Mesothelial cell of epicardium (in vitro differentiated cells): ENCODE data around the gene MUC20. TPM values are rescaled to one million over a fixed set of nuclear protein-coding genes. Genes with fewer than 3 reads are reported as not detected.

Experiments
- DNase-seq, 2 experiments: peaks; one replicate each; pipeline ENCODE4 v3.0.0; 2021; ENCODE audit warnings: low spot score in 2 of 2; ENCODE audit not compliant: unreplicated experiment in 2 of 2
- H3K27ac Mint-ChIP-seq: 2 replicates; pipeline ENCODE4 v1.8.0; 2021; ENCODE audit warnings: mixed read lengths
- H3K27me3 Mint-ChIP-seq: 2 replicates; pipeline ENCODE4 v1.8.0; 2021; ENCODE audit warnings: low read depth, mixed read lengths
- H3K36me3 Mint-ChIP-seq: 2 replicates; pipeline ENCODE4 v1.8.0; 2021; ENCODE audit warnings: mixed read lengths
- H3K4me1 Mint-ChIP-seq: 2 replicates; pipeline ENCODE4 v1.8.0; 2021; ENCODE audit warnings: mixed read lengths
- H3K4me3 Mint-ChIP-seq: 2 replicates; pipeline ENCODE4 v1.8.0; 2021; ENCODE audit warnings: mild to moderate bottlenecking, moderate library complexity, mixed read lengths
- H3K9me3 Mint-ChIP-seq: 2 replicates; pipeline ENCODE4 v1.8.0; 2021; ENCODE audit warnings: mixed read lengths
- total RNA-seq: library from RNA; stranded (reverse); gene quantifications from 3 replicates; pipeline ENCODE4 v1.2.1, GENCODE V29; 2021
- TF ChIP-seq, protein P1 (sequence below): fragments of 200-600 bp; sonication (generic); IDR thresholded peaks from one replicate; pipeline ENCODE4 v1.5.0; 2021; ENCODE audit warnings: antibody characterized with exemption; ENCODE audit not compliant: unreplicated experiment

Gene MUC20
- total RNA-seq, 1 donor from 2014 or later: 11.7 TPM

DNA sequence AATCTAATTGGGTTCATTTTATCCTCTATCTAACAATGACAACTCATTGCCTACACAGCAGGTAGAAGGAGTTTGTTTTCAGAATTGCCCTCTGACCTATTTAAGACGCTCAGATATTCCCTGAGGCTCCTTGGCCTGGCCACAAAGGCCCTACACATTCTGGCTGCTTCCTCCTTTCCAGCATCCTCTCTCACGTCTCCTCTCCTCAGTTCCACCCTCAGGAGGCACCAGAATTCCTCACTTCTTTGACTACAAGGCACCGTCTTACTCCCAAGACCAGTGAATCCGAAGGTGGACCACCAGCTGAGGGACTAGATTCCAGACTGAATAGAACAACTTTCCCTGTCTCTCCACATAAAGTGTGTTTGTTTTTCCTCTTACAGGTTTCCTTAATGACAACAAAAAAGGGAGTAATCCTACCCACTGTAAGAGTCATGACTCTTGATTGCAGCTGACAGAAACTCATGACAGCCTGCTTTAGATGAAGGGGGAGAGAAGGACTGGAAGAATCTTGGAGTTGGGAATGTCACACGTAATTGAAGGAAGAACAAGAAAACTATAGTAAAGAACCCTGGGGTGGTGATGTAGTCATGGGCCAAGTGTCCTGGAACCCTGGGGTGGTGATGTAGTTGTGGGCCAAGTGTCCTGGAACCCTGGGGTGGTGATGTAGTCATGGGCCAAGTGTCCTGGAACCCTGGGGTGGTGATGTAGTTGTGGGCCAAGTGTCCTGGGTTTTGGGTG is 22.0 kb upstream of the MUC20 start:
- Mint-ChIP-seq H3K27ac (no peak overlapping the region), H3K27me3 (no peaks in the 10 kb centered on the region), H3K4me1 (peaks cover 7% of the 10 kb centered on the region), H3K4me3 (no peak overlapping the region), H3K9me3 (no peaks in the 10 kb centered on the region), H3K36me3 (peaks cover 23% of the 10 kb centered on the region)
- TF ChIP-seq, protein P1, sequence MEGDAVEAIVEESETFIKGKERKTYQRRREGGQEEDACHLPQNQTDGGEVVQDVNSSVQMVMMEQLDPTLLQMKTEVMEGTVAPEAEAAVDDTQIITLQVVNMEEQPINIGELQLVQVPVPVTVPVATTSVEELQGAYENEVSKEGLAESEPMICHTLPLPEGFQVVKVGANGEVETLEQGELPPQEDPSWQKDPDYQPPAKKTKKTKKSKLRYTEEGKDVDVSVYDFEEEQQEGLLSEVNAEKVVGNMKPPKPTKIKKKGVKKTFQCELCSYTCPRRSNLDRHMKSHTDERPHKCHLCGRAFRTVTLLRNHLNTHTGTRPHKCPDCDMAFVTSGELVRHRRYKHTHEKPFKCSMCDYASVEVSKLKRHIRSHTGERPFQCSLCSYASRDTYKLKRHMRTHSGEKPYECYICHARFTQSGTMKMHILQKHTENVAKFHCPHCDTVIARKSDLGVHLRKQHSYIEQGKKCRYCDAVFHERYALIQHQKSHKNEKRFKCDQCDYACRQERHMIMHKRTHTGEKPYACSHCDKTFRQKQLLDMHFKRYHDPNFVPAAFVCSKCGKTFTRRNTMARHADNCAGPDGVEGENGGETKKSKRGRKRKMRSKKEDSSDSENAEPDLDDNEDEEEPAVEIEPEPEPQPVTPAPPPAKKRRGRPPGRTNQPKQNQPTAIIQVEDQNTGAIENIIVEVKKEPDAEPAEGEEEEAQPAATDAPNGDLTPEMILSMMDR: no peak
- no peak for DNase-seq

DNA sequence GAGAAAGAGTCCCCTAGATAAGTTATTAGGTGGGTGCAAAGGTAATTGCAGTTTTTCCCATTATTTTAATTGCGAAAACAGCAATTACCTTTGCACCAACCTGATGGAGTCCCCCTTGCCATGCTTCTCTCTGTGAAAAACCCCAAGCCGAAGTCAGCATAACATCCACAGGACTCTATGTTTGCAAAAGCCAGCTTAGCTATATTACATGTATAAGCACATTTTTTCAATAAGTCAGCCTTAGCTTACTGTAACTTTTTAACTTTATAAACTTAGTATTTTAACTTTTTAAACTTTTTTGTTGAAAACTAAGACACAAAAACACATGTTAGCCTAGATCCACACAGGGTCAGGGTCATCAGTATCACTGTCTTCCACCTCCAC is 21.4 kb upstream of the MUC20 start:
- DNase-seq: no peak
- no peak overlapping the region for H3K27ac Mint-ChIP-seq
- H3K4me3 Mint-ChIP-seq: no peak overlapping the region
- H3K4me1 Mint-ChIP-seq: peaks cover 7% of the 10 kb centered on the region
- H3K27me3 Mint-ChIP-seq: no peaks in the 10 kb centered on the region
- TF ChIP-seq, protein P1: no peak
- H3K36me3 Mint-ChIP-seq: peaks cover 19% of the 10 kb centered on the region
- no peaks in the 10 kb centered on the region for H3K9me3 Mint-ChIP-seq

DNA sequence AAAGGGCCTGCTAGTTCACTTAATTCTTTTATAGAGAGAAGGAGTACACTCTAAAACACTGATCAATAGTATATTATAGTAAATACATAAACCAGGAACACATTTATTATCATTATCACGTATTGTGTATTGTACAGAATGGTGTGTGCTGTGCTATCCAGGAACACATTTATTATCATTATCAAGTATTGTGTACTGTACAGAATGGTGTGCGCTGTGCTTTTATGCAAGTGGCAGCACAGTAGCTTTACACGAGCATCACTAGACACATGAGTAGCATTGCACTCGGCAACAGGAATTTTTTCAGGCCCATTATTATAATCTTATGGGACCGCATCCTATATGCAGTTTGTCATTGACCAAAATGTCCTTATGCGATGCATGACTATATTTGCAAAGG is 20.9 kb upstream of the MUC20 start:
- Mint-ChIP-seq H3K9me3 (no peaks in the 10 kb centered on the region), H3K27me3 (no peaks in the 10 kb centered on the region), H3K36me3 (peaks cover 19% of the 10 kb centered on the region), H3K27ac (no peak overlapping the region), H3K4me3 (no peak overlapping the region), H3K4me1 (peaks cover 7% of the 10 kb centered on the region)
- TF ChIP-seq, protein P1: no peak
- DNase-seq: no peak

DNA sequence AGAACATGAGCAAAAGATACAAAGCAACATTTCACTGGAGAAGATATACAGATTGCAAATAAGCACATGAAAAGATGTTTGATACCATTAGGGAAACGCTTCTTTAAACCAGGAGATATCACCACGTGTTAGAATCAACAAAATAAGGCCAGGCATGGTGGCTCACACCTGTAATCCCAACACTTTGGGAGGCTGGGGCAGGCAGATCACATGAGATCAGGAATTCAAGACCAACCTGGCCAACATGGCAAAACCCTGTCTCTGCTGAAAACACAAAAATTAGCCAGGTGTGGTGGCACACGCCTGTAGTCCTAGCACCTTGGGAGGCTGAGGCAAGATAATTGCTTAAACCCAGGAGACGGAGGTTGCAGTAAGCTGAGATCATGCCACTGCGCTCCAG is 20.5 kb upstream of the MUC20 start:
- no peak overlapping the region for H3K4me3 Mint-ChIP-seq
- peaks cover 7% of the 10 kb centered on the region for H3K4me1 Mint-ChIP-seq
- no peak overlapping the region for H3K27ac Mint-ChIP-seq

DNA sequence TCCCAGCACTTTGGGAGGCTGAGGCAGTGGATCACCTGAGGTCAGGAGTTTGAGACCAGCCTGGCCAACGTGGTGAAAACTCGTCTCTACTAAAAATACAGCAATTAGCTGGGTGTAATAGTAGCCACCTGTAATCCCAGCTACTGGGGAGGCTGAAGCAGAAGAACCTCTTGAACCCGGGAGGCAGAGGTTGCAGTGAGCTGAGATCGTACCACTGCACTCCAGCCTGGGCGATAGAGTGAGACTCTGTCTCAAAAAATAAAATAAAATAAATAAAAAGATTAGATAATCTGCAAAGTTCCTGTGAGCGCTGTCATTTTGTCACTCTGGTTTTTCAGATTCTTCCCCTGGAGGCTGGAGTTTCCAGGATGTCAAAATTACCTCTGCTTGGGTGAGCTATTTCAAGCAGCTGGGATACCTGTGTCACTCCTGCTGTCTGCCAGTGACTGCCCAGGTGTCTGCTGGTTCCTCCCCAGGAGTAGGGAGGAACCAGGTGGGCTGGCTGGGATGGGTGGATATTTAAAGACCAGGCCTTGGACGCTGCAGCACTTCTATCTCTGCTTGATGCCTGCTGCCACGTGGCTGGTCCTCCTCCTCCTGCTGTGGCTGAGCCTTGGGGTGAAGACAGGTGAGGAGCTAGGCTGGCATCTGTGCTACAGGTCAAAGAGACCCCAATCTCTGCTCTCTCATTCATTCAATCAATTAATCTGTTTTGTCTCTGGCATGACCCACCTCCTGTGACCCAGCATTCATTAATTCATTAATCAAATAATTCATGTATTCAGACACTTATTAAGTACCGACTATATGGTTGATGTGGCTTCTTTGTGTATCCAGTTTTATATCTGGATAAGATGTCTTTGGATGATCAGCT is 19.5 kb upstream of the MUC20 start:
- Mint-ChIP-seq H3K4me1 (peaks cover 7% of the 10 kb centered on the region), H3K9me3 (peaks cover 2% of the 10 kb centered on the region), H3K4me3 (no peak overlapping the region), H3K27ac (no peak overlapping the region), H3K27me3 (peaks cover 3% of the 10 kb centered on the region), H3K36me3 (peaks cover 14% of the 10 kb centered on the region)
- no peak for DNase-seq
- TF ChIP-seq, protein P1: no peak

More for the DNA sequence above, 20.5 kb upstream of the MUC20 start:
- no peak for DNase-seq
- Mint-ChIP-seq H3K9me3 (no peaks in the 10 kb centered on the region), H3K27me3 (no peaks in the 10 kb centered on the region), H3K36me3 (peaks cover 16% of the 10 kb centered on the region)
- TF ChIP-seq, protein P1: no peak
